ENCODE measurements around the gene FAM111A.

GRCh38 chr11:59196777-59197176, 54.1 kb downstream of the FAM111A start:
- TF ChIP-seq CTCF (IDR thresholded peaks at IDR 0.05; ENCODE audit: insufficient read depth, low read depth, low read length) (no peak), EZH2 (IDR thresholded peaks at IDR 0.05; ENCODE audit: insufficient read depth, low read length) (no peak)

Data from astrocyte (in vitro differentiated cells and primary cell).